ENCODE data around the gene TMEM117.

TMEM117 gene

DNA sequence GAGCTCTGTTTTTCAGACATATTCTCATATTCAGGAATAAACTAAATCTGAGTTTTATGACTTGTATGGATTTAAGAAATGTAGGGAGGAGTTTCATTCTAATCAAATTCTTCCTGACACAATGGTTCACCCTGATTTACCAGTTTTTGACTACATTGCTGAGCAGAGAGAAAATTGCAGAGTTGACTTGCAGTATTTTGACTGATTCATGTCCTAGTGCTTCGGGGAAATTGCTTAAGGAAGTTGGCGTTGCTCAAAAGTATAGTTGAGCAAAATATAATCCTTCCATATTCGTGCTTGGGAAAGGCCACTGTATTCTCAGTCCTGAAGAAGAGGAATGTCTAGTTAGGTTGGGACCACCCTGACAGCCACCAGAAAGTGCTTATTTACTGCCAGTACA lies 28.5 kb upstream of the TMEM117 start:
- no peak overlapping the region for H3K27ac ChIP-seq (ENCODE audit: poor library complexity, severe bottlenecking)
- peaks cover 27% of the 10 kb centered on the region for H3K36me3 ChIP-seq (ENCODE audit: low read depth)
- DNase-seq (ENCODE audit: low spot score) (no peak), ATAC-seq (ENCODE audit: low read depth) (no peak)
- H3K9me3 ChIP-seq (ENCODE audit: severe bottlenecking), result no peaks in the 10 kb centered on the region
- H3K4me1 ChIP-seq (ENCODE audit: insufficient read depth, poor library complexity, severe bottlenecking), result peaks cover 16% of the 10 kb centered on the region
- no peaks in the 10 kb centered on the region for H3K27me3 ChIP-seq (ENCODE audit: insufficient read depth, poor library complexity, severe bottlenecking)
- TF ChIP-seq, protein P1, sequence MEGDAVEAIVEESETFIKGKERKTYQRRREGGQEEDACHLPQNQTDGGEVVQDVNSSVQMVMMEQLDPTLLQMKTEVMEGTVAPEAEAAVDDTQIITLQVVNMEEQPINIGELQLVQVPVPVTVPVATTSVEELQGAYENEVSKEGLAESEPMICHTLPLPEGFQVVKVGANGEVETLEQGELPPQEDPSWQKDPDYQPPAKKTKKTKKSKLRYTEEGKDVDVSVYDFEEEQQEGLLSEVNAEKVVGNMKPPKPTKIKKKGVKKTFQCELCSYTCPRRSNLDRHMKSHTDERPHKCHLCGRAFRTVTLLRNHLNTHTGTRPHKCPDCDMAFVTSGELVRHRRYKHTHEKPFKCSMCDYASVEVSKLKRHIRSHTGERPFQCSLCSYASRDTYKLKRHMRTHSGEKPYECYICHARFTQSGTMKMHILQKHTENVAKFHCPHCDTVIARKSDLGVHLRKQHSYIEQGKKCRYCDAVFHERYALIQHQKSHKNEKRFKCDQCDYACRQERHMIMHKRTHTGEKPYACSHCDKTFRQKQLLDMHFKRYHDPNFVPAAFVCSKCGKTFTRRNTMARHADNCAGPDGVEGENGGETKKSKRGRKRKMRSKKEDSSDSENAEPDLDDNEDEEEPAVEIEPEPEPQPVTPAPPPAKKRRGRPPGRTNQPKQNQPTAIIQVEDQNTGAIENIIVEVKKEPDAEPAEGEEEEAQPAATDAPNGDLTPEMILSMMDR (IDR thresholded peaks at IDR 0.05; ENCODE audit: poor library complexity, severe bottlenecking), result no peak
- no peak overlapping the region for H3K4me3 ChIP-seq (ENCODE audit: severe bottlenecking)

- Histone ChIP-seq H3K9me3 (ENCODE audit: severe bottlenecking) (no peaks in the 10 kb centered on the region), H3K36me3 (ENCODE audit: low read depth) (no peaks in the 10 kb centered on the region), H3K27ac (ENCODE audit: poor library complexity, severe bottlenecking) (no peak overlapping the region), H3K4me1 (ENCODE audit: insufficient read depth, poor library complexity, severe bottlenecking) (peaks cover 4% of the 10 kb centered on the region), H3K27me3 (ENCODE audit: insufficient read depth, poor library complexity, severe bottlenecking) (no peaks in the 10 kb centered on the region), H3K4me3 (ENCODE audit: severe bottlenecking) (no peak overlapping the region)
- ATAC-seq (ENCODE audit: low read depth) (peak; percentile 49; the same call in 1 of the 3 replicates), DNase-seq (ENCODE audit: low spot score) (no peak)
- TF ChIP-seq, protein P1 (IDR thresholded peaks at IDR 0.05; ENCODE audit: poor library complexity, severe bottlenecking), result no peak
These were observed 23.8 kb upstream of the TMEM117 start for GRCh38 chr12:43812057-43812456.

DNA sequence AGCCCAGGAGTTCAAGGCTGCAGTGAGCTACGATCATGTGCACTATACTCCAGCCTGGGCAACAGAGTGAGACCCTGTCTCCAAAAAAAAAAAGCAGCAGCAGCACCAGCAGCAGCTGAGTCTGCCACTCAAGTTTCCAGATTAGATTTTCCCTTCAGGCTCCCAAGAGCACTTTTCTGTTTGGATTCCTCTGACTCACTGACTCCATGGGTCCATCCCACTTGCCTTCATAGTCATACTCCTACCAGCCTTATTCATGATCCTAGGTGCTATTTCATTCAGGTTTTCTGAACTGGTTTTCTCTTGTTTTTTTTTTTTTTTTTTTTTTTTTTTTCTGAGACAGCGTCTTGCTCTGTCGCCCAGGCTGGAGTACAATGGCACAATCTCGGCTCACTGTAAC lies 23.0 kb upstream of the TMEM117 start:
- ATAC-seq (ENCODE audit: low read depth) (peak; percentile 56; the same call in 1 of the 3 replicates), DNase-seq (ENCODE audit: low spot score) (no peak)
- H3K27ac ChIP-seq (ENCODE audit: poor library complexity, severe bottlenecking), result no peak overlapping the region
- TF ChIP-seq, protein P1 (IDR thresholded peaks at IDR 0.05; ENCODE audit: poor library complexity, severe bottlenecking), result no peak
- H3K27me3 ChIP-seq (ENCODE audit: insufficient read depth, poor library complexity, severe bottlenecking), result no peaks in the 10 kb centered on the region
- H3K4me3 ChIP-seq (ENCODE audit: severe bottlenecking), result no peak overlapping the region
- H3K4me1 ChIP-seq (ENCODE audit: insufficient read depth, poor library complexity, severe bottlenecking), result peaks cover 4% of the 10 kb centered on the region
- no peaks in the 10 kb centered on the region for H3K9me3 ChIP-seq (ENCODE audit: severe bottlenecking)
- no peaks in the 10 kb centered on the region for H3K36me3 ChIP-seq (ENCODE audit: low read depth)

DNA sequence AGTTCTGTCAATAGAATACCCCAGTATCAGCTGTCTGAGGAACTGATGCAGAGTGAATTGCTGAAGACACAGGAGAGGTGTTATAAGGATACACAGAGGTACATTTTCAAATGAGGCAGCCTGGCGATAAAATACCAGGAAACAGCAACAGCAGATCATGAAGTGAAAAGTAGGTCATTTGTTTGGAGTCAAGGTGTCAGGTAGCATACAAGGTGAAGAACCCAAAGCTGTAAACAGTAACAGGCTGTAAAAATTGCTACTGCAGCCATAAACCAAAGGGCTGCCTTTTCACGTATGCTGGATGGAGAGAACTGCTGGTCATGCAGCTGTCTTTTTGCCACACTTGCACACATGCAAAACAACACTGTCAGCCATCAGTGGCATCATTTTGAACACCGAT lies 20.5 kb upstream of the TMEM117 start:
- Histone ChIP-seq H3K9me3 (ENCODE audit: severe bottlenecking) (no peaks in the 10 kb centered on the region), H3K27me3 (ENCODE audit: insufficient read depth, poor library complexity, severe bottlenecking) (no peaks in the 10 kb centered on the region), H3K4me3 (ENCODE audit: severe bottlenecking) (no peak overlapping the region), H3K4me1 (ENCODE audit: insufficient read depth, poor library complexity, severe bottlenecking) (peaks cover 4% of the 10 kb centered on the region), H3K36me3 (ENCODE audit: low read depth) (no peaks in the 10 kb centered on the region), H3K27ac (ENCODE audit: poor library complexity, severe bottlenecking) (no peak overlapping the region)
- TF ChIP-seq, protein P1 (IDR thresholded peaks at IDR 0.05; ENCODE audit: poor library complexity, severe bottlenecking), result no peak
- no peak for ATAC-seq (ENCODE audit: low read depth)
- DNase-seq (ENCODE audit: low spot score), result no peak

DNA sequence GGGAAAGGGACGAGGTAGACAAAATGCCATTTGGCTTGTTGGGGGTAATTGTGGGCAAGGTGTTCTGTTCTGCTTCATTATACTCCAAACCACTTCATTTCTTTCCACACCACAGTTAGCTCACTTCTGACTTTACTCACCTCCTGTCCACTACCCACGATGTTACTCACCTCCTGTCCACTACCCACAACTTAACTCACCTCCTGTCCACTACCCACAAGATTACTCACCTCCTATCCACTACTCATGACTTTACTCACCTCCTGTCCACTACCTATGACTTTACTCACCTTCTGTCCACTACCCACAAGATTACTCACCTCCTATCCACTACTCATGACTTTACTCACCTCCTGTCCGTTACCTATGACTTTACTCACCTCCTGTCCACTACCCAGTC lies 19.7 kb upstream of the TMEM117 start:
- Histone ChIP-seq H3K4me1 (ENCODE audit: insufficient read depth, poor library complexity, severe bottlenecking) (peaks cover 4% of the 10 kb centered on the region), H3K27ac (ENCODE audit: poor library complexity, severe bottlenecking) (no peak overlapping the region), H3K36me3 (ENCODE audit: low read depth) (no peaks in the 10 kb centered on the region), H3K4me3 (ENCODE audit: severe bottlenecking) (no peak overlapping the region), H3K9me3 (ENCODE audit: severe bottlenecking) (no peaks in the 10 kb centered on the region), H3K27me3 (ENCODE audit: insufficient read depth, poor library complexity, severe bottlenecking) (no peaks in the 10 kb centered on the region)
- DNase-seq (ENCODE audit: low spot score) (no peak), ATAC-seq (ENCODE audit: low read depth) (peak; percentile 38; the same call in 2 of the 3 replicates)
- TF ChIP-seq, protein P1 (IDR thresholded peaks at IDR 0.05; ENCODE audit: poor library complexity, severe bottlenecking), result no peak
